ENCODE results near the gene TTC7B. TPM values are rescaled to one million over a fixed set of nuclear protein-coding genes. Genes with fewer than 3 reads are reported as not detected.

TTC7B gene
- total and polyA plus RNA-seq, 9 of the 15 experiments (the other 6 are each of a cell fraction or from before 2014, with no cell fraction given): 2.2 to 77.2 (median 36.7) TPM

- ChIA-PET CTCF (ENCODE audit: low intra/inter-chr PET ratio) (no interaction called here), POLR2A (interaction anchor here (0.8 to 1.0 kb wide), 2 partner anchors 9 to 28 kb away, joined by 3 to 4 read pairs; no protein-coding TSS in a partner anchor)
- in situ Hi-C loops (cut with MboI): no loop called here
- no peaks in the 10 kb centered on the region for H3K36me3 ChIP-seq (ENCODE audit: control insufficient read depth, insufficient read depth, low read length)
- H3K4me2 ChIP-seq (ENCODE audit: insufficient read depth, low read length): no peak overlapping the region
- no peak overlapping the region for H3K4me3 ChIP-seq
- no peaks in the 10 kb centered on the region for H3K9me1 ChIP-seq (ENCODE audit: control insufficient read depth, insufficient read depth, low read length)
- ATAC-seq (no peak), DNase-seq (ENCODE audit: extremely low read depth in 1 of 4, low spot score in 3 of 4) (no peak), FAIRE-seq (no peak)
- WGBS (ENCODE audit: insufficient coverage, low coverage, missing lambda C conversion rate): 77% methylated on average over 4 of the region's 5 CpGs
- no peaks in the 10 kb centered on the region; a peak in 1 of 5 replicates for H3K4me1 ChIP-seq (replicated peaks in 1 of 2; ENCODE audit: control insufficient read depth in 2 of 2, insufficient read depth in 2 of 2, low read length in 2 of 2)
- no peaks in the 10 kb centered on the region for H4K20me1 ChIP-seq (replicated peaks; ENCODE audit: control insufficient read depth, insufficient read depth, low read length)
- no peak overlapping the region for H3K27ac ChIP-seq (ENCODE audit: extremely low read depth, low read depth, low read length)
- H3K79me2 ChIP-seq (ENCODE audit: control insufficient read depth, insufficient read depth, low read length): no peaks in the 10 kb centered on the region
- H2AFZ ChIP-seq (ENCODE audit: low read depth, low read length): no peak overlapping the region
- no peak overlapping the region for H3K9ac ChIP-seq (ENCODE audit: insufficient read depth in 1 of 2, low read depth in 2 of 2, low read length in 2 of 2)
- BruUV-seq (replicated peaks): no TSS peak
- no peak for TF ChIP-seq CBX2 (IDR thresholded peaks at IDR 0.05; ENCODE audit: insufficient read depth, low read length, poor library complexity, severe bottlenecking)
- TF ChIP-seq JUND (IDR thresholded peaks at IDR 0.05; ENCODE audit: borderline replicate concordance, low read depth, low read length): no peak
- no peak for TF ChIP-seq JUND (tag; IDR thresholded peaks at IDR 0.05; ENCODE audit: borderline replicate concordance, low read depth, low read length)
- TF ChIP-seq DDX20 (tag; IDR thresholded peaks at IDR 0.05; ENCODE audit: low read depth): no peak
- TF ChIP-seq ZNF655 (CRISPR knock-in tag; IDR thresholded peaks at IDR 0.05): no peak
- no peak for TF ChIP-seq TARDBP (IDR thresholded peaks at IDR 0.05)
- no peak for TF ChIP-seq ATF6 (CRISPR knock-in tag; IDR thresholded peaks at IDR 0.05)
- TF ChIP-seq ZSCAN32 (CRISPR knock-in tag; IDR thresholded peaks at IDR 0.05): no peak
- no peak for TF ChIP-seq ZEB2 (IDR thresholded peaks at IDR 0.05)
- no peak for TF ChIP-seq STAT6 (CRISPR knock-in tag; IDR thresholded peaks at IDR 0.05)
- no peak for TF ChIP-seq NFIC (IDR thresholded peaks at IDR 0.05)
- no peak for TF ChIP-seq ZNF75A (CRISPR knock-in tag; IDR thresholded peaks at IDR 0.05)
- TF ChIP-seq ZFX (CRISPR knock-in tag; IDR thresholded peaks at IDR 0.05): no peak
- TF ChIP-seq POLR2A (conservative IDR thresholded peaks at IDR 0.05): no peak
- TF ChIP-seq EWSR1 (IDR thresholded peaks at IDR 0.05; ENCODE audit: borderline replicate concordance, low read depth, partially characterized antibody): no peak
- no peak for TF ChIP-seq MTF1 (CRISPR knock-in tag; IDR thresholded peaks at IDR 0.05; ENCODE audit: borderline replicate concordance)
- no peak for TF ChIP-seq FUS (optimal IDR thresholded peaks at IDR 0.05; ENCODE audit: low read depth, low read length)
- TF ChIP-seq SIN3B (IDR thresholded peaks at IDR 0.05; ENCODE audit: low read depth): no peak
- TF ChIP-seq ZNF134 (CRISPR knock-in tag; conservative IDR thresholded peaks at IDR 0.05): no peak
- intact Hi-C loops (cut with micrococcal nuclease): no loop called here
- no peaks in the 10 kb centered on the region for H3K9me3 ChIP-seq (replicated peaks; ENCODE audit: control insufficient read depth, insufficient read depth, low read depth, low read length)
- no peaks in the 10 kb centered on the region for H3K27me3 ChIP-seq (ENCODE audit: control insufficient read depth in 2 of 2, insufficient read depth in 2 of 2, low read length in 2 of 2)
These were observed 42.3 kb upstream of the TTC7B start for GRCh38 chr14:90858511-90858910.

Data from K562 (cell line).